Stomach (tissue), 9 donors: ENCODE results near the gene L3MBTL4. TPM values are rescaled to one million over a fixed set of nuclear protein-coding genes. Genes with fewer than 3 reads are reported as not detected.
"Not testable (repeated sequence)": the region's sequence is repeated elsewhere in the genome, so short reads cannot be mapped to it uniquely, and the experiment has no call there.

Experiments
- DNase-seq, 2 donors: peaks; one replicate each; pipeline versions ENCODE4 v3.0.0 to v3.0.0-alpha.2; 2013 to 2019
- H3K27ac ChIP-seq, 5 donors: fragments of 200-600 bp in 4 of 5; sonication (generic) in 4 of 5; one replicate each; pipeline ENCODE4 v1.5.1; 2013 to 2019; ENCODE audit warnings: mild to moderate bottlenecking in 1 of 5, moderate library complexity in 1 of 5
- H3K27me3 ChIP-seq, 3 donors: fragments of 200-600 bp; sonication (generic); one replicate each; pipeline ENCODE4 v1.5.1; 2017 to 2019; ENCODE audit warnings: mixed run types in 1 of 3
- H3K36me3 ChIP-seq, 4 donors: fragments of 200-600 bp; sonication (generic); 1 replicate in 3 of 4; 2 replicates in 1 of 4; pipeline ENCODE4 v1.5.1; 2016 to 2019
- H3K4me1 ChIP-seq, 4 donors: fragments of 200-600 bp; sonication (generic); one replicate each; pipeline ENCODE4 v1.5.1; 2016 to 2019
- H3K4me3 ChIP-seq, 4 donors: fragments of 200-600 bp; sonication (generic) in 3 of 4; one replicate each; pipeline ENCODE4 v1.5.1; 2016 to 2019; ENCODE audit warnings: mild to moderate bottlenecking in 1 of 4
- H3K9me3 ChIP-seq, 4 donors: fragments of 200-600 bp; sonication (generic); one replicate each; pipeline ENCODE4 v1.5.1; 2016 to 2019
- EP300 ChIP-seq: sonication (generic); formaldehyde crosslinking; IDR thresholded peaks from one replicate; pipeline ENCODE4 v1.6.1; 2017; ENCODE audit warnings: antibody characterized with exemption
- POLR2A ChIP-seq, 4 donors: fragments of 450-650 bp; IDR thresholded peaks; one replicate each; pipeline ENCODE4 v1.6.1; 2016; ENCODE audit warnings: antibody characterized with exemption in 4 of 4, control low read depth in 2 of 4, mild to moderate bottlenecking in 1 of 4, moderate library complexity in 1 of 4
- POLR2AphosphoS5 ChIP-seq, 3 donors: sonication (generic); formaldehyde crosslinking; IDR thresholded peaks; one replicate each; pipeline ENCODE4 v1.6.1; 2016; ENCODE audit warnings: antibody characterized with exemption in 3 of 3
- WGBS, 5 donors: extraction: QIAGEN DNeasy Blood & Tissue Kit in 3 of 5; methylation state at CpG; one replicate each; pipeline versions ENCODE4 v1.1.5 to v1.1.7; 2013 to 2018; 5-methylcytosine and 5-hydroxymethylcytosine counted together
- intact Hi-C: fragments of 100-400 bp; cut with DNase I; formaldehyde crosslinking; loops from one replicate; pipeline ENCODE4 v1.15.1; 2023; ENCODE audit warnings: low total_unique reads
- polyA plus RNA-seq, 3 donors: library from polyadenylated mRNA; stranded (reverse); fragments of 200-250 nt; gene quantifications; one replicate each; pipeline ENCODE4 v1.2.3, GENCODE V29; 2013
- total RNA-seq, 5 donors: library from RNA; depleted of rRNA; stranded (reverse); fragments of >200 nt; gene quantifications; one replicate each; pipeline versions ENCODE4 v1.1.0 to v1.2.3, GENCODE V29; 2014 to 2016
- TF ChIP-seq, protein P1 (sequence below), 7 experiments: fragments of 450-650 bp in 4 of 7; fragments of 200-600 bp in 3 of 7; sonication (generic) in 3 of 7; IDR thresholded peaks; one replicate each; pipeline ENCODE4 v1.5.1; 2016 to 2019; ENCODE audit warnings: antibody characterized with exemption in 7 of 7, control low read depth in 2 of 7, mild to moderate bottlenecking in 1 of 7
- donor health status: healthy with polysubstance abuse.
- donor health status: Bipolar disorder and iron deficiency.
- donor health status: healthy.

L3MBTL4 gene
- total and polyA plus RNA-seq, 8 donors: 1.9 to 23.3 (median 7.6) TPM

- Histone ChIP-seq H3K9me3 (peaks cover 0 to 39% (median 25%) of the 10 kb centered on the region in 4 donors), H3K4me3 (no peak overlapping the region), H3K4me1 (no peaks in the 10 kb centered on the region), H3K27ac (no peak overlapping the region), H3K36me3 (peaks cover 0 to 3% (median 0%) of the 10 kb centered on the region in 4 donors), H3K27me3 (no peaks in the 10 kb centered on the region)
- no peak for TF ChIP-seq POLR2AphosphoS5 (IDR thresholded peaks at IDR 0.05)
- no peak for TF ChIP-seq EP300
- TF ChIP-seq, protein P1, sequence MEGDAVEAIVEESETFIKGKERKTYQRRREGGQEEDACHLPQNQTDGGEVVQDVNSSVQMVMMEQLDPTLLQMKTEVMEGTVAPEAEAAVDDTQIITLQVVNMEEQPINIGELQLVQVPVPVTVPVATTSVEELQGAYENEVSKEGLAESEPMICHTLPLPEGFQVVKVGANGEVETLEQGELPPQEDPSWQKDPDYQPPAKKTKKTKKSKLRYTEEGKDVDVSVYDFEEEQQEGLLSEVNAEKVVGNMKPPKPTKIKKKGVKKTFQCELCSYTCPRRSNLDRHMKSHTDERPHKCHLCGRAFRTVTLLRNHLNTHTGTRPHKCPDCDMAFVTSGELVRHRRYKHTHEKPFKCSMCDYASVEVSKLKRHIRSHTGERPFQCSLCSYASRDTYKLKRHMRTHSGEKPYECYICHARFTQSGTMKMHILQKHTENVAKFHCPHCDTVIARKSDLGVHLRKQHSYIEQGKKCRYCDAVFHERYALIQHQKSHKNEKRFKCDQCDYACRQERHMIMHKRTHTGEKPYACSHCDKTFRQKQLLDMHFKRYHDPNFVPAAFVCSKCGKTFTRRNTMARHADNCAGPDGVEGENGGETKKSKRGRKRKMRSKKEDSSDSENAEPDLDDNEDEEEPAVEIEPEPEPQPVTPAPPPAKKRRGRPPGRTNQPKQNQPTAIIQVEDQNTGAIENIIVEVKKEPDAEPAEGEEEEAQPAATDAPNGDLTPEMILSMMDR (IDR thresholded peaks at IDR 0.05): no peak
- no peak for TF ChIP-seq POLR2A (IDR thresholded peaks at IDR 0.05)
- intact Hi-C loops: no loop called here
- WGBS, 5 donors: 75 to 89% (median 79%) methylated on average over 2 of the region's 2 CpGs
- DNase-seq: no peak
These were observed 25.7 kb downstream of the L3MBTL4 start for GRCh38 chr18:6389005-6389404.

- no peak for DNase-seq
- Histone ChIP-seq H3K27me3 (no peaks in the 10 kb centered on the region), H3K4me3 (no peak overlapping the region), H3K27ac (no peak overlapping the region), H3K9me3 (peaks cover 0 to 12% (median 5%) of the 10 kb centered on the region in 4 donors), H3K4me1 (no peaks in the 10 kb centered on the region), H3K36me3 (peaks cover 0 to 3% (median 0%) of the 10 kb centered on the region in 4 donors)
- 45 to 63% (median 50%) methylated on average over 2 to 7 of the region's 7 CpGs for WGBS, 5 donors
- TF ChIP-seq POLR2A (IDR thresholded peaks at IDR 0.05) (no peak), POLR2AphosphoS5 (IDR thresholded peaks at IDR 0.05) (no peak), EP300 (no peak)
- TF ChIP-seq, protein P1 (IDR thresholded peaks at IDR 0.05): no peak
- intact Hi-C loops: no loop called here
These were observed 31.7 kb downstream of the L3MBTL4 start for GRCh38 chr18:6382963-6383362.

GRCh38 chr18:6377473-6377872 lies 37.2 kb downstream of the L3MBTL4 start:
- H3K36me3 ChIP-seq, H3K27me3 ChIP-seq, intact Hi-C loops, H3K9me3 ChIP-seq, H3K4me3 ChIP-seq, DNase-seq, H3K27ac ChIP-seq: not testable (repeated sequence)
- peaks cover 0 to 20% (median 8%) of the 10 kb centered on the region in 4 donors for H3K4me1 ChIP-seq
- WGBS, 5 donors: 86 to 99% (median 94%) methylated on average over 2 of the region's 2 CpGs

DNA sequence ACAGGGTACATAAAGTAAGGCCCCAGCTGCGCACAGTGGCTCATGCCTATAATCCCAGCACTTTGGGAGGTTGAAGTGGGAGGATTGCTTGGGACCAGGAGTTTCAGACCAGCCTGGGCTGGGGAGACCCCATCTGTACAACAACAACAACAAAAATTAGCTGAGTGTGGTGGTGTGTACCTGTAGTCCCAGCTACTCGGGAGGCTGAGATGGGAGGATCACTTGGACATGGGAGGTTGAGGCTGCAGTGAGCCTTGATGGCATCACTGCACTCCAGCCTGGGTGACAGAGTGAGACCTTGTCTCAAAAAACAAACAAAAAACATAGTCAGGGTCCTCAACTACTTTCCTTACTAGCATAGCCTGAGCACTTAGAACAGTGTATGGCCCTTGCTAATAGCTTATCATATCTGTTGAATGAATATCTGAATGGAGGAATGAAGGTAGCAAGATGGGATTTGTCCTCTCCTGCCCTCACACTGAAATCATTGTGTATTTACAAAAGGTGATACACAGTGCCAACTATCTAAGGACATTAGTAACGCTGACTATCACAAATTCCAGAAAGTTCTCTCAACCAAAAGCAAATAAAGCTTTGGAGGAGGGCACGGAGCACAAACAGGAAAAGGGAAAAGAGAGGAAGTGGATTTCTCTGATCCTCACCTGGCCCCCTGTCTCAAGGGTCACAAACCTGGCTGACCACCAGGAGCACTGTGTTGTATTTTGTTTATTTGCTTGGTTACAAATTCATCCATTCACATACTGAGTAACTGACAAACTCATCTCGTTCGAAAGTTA lies 38.1 kb downstream of the L3MBTL4 start:
- DNase-seq: no peak
- Histone ChIP-seq H3K9me3 (peaks cover 0 to 3% (median 0%) of the 10 kb centered on the region in 4 donors), H3K4me1 (peaks cover 0 to 20% (median 8%) of the 10 kb centered on the region in 4 donors), H3K4me3 (no peak overlapping the region), H3K36me3 (no peaks in the 10 kb centered on the region), H3K27ac (no peak overlapping the region), H3K27me3 (no peaks in the 10 kb centered on the region)
- TF ChIP-seq, protein P1 (IDR thresholded peaks at IDR 0.05): no peak
- TF ChIP-seq POLR2AphosphoS5 (IDR thresholded peaks at IDR 0.05): no peak
- no peak for TF ChIP-seq POLR2A (IDR thresholded peaks at IDR 0.05)
- no peak for TF ChIP-seq EP300
- intact Hi-C loops: no loop called here
- 71 to 79% (median 76%) methylated on average over 6 of the region's 6 CpGs for WGBS, 5 donors
